Stimulated activated naive CD8-positive, alpha-beta T cell treated with anti-CD3 and anti-CD28 coated beads, Interleukin-15, amount 100 ng/mL, for 72 hours (primary cell): ENCODE results near the gene ATP11C.
A peak's percentile ranks its signal among the peaks of the same experiment; 100 is the strongest.

ENCODE experiments used
- ATAC-seq: fragments of 150-1000 bp; cut with Tn5 transposase; 2 replicates; pipeline ENCODE4 v1.10.0; 2021; ENCODE audit warnings: mild to moderate bottlenecking, moderate library complexity
- DNase-seq, 2 donors: peaks; one replicate each; pipeline ENCODE4 v3.0.0; 2021 to 2022
- H3K27ac Mint-ChIP-seq, 2 donors: one replicate each; pipeline ENCODE4 v1.8.0; 2022; ENCODE audit warnings: mild to moderate bottlenecking in 2 of 2, mixed read lengths in 2 of 2, moderate library complexity in 2 of 2
- H3K27me3 Mint-ChIP-seq: one replicate; pipeline ENCODE4 v1.8.0; 2022; ENCODE audit warnings: mixed read lengths
- H3K4me1 Mint-ChIP-seq: one replicate; pipeline ENCODE4 v1.8.0; 2022; ENCODE audit warnings: mild to moderate bottlenecking, mixed read lengths
- H3K4me3 Mint-ChIP-seq, 2 donors: one replicate each; pipeline ENCODE4 v1.8.0; 2022; ENCODE audit warnings: mild to moderate bottlenecking in 2 of 2, mixed read lengths in 2 of 2, moderate library complexity in 1 of 2
- H3K9me3 Mint-ChIP-seq, 2 donors: one replicate each; pipeline ENCODE4 v1.8.0; 2022; ENCODE audit warnings: mixed read lengths in 2 of 2

Gene ATP11C

DNA sequence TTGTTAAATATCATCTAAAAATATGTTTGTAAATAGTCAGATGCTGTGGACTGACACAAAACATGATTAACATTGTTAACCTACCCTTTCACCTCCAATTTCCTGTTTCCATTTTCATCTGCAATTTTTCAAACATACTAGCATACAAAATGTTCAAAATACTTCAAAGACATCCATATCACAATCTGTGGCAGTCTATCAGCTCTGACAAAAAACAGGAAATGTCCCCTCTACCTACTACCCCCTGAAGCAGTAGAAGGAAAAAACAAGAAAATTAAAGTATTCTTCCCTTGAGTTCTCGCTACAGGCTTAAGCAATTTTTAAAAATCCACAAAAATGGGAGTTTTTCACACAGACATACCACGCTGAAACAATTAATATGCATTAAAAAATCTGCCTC, 116.6 kb downstream of the ATP11C start:
- no peaks in the 10 kb centered on the region for H3K9me3 Mint-ChIP-seq
- H3K27ac Mint-ChIP-seq: peak overlapping the region in 1 of 2 donors; percentile 33
- no peaks in the 10 kb centered on the region for H3K27me3 Mint-ChIP-seq
- DNase-seq (no peak), ATAC-seq (no peak)
- H3K4me3 Mint-ChIP-seq: peak overlapping the region in 1 of 2 donors; percentile 10
- H3K4me1 Mint-ChIP-seq: peaks cover 40% of the 10 kb centered on the region

DNA sequence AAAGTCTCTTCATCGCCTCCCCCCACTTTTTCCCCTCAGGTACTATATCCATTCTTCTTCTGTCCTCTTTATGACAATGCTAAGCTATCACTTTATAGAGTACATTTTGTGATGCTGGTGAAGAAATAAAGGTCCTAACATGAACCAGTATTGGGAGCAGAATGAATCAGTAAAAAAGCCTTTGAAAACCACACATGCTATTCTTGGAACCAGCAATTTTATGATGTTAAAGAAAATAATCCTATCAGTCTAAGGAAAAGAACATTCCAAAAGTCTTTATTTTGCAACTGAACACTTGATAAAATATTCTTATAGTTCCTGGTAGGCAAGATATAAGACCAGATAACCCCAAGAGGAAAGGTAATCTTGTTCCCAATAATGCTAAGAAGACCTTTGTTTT, 117.1 kb downstream of the ATP11C start:
- H3K4me3 Mint-ChIP-seq: no peak overlapping the region
- no peaks in the 10 kb centered on the region for H3K9me3 Mint-ChIP-seq
- peaks cover 40% of the 10 kb centered on the region for H3K4me1 Mint-ChIP-seq
- no peak overlapping the region for H3K27ac Mint-ChIP-seq
- DNase-seq (no peak), ATAC-seq (no peak)
- no peaks in the 10 kb centered on the region for H3K27me3 Mint-ChIP-seq

DNA sequence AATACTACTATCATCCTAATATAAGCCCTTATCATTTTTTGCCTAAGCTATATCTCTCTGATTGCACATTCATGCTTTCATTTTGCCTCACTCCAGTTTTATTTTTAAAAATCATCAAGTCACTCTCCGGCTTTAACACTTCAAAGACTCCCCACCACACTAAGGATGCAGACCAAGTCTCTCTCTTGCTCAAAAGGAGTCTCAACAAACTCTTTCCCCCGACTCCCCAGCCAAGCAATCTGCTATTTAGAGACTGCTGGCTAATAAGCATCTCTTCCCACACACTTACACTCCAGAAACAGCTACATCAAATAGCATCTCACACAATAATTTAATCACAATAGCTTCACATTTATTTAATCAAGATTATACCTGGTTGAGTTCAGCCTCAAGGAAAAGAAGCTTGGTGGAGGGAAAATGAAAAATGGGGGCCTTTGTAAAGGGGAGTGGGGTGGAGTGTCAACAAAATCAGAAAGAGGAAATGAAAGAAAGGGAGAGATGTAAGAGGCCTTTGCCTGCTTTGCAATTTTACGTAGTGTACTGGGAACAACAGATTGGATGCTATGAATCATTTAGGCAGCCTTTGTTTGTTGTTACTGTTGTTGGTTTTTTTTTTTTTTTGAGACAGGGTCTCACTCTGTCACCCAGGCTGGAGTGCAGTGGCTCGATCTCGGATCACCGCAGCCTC, 120.8 kb downstream of the ATP11C start:
- Mint-ChIP-seq H3K9me3 (no peaks in the 10 kb centered on the region), H3K4me3 (no peak overlapping the region), H3K27ac (no peak overlapping the region), H3K27me3 (no peaks in the 10 kb centered on the region), H3K4me1 (peaks cover 20% of the 10 kb centered on the region)
- no peak for ATAC-seq
- no peak for DNase-seq

DNA sequence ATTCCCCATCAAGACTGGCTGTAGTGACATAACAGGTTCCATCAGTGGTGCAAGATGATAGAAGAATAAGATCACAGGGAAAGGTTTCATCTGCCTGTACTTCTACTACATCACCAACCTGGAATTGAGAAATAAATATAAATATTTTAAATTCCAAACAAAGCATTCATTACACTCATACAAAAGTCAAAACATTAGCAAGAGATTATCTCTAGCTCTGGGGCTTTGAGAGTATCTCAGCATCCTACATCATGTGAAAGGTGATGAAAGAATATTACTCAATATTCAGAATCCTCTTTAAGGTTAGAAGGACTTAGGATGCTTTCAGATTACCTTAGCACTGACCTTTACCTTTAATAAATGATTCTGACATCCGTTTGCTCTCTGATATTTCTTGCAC, 128.4 kb downstream of the ATP11C start:
- ATAC-seq (no peak), DNase-seq (no peak)
- H3K9me3 Mint-ChIP-seq: no peaks in the 10 kb centered on the region
- no peaks in the 10 kb centered on the region for H3K27me3 Mint-ChIP-seq
- no peak overlapping the region for H3K4me3 Mint-ChIP-seq
- H3K4me1 Mint-ChIP-seq: peaks cover 6% of the 10 kb centered on the region
- H3K27ac Mint-ChIP-seq: no peak overlapping the region

DNA sequence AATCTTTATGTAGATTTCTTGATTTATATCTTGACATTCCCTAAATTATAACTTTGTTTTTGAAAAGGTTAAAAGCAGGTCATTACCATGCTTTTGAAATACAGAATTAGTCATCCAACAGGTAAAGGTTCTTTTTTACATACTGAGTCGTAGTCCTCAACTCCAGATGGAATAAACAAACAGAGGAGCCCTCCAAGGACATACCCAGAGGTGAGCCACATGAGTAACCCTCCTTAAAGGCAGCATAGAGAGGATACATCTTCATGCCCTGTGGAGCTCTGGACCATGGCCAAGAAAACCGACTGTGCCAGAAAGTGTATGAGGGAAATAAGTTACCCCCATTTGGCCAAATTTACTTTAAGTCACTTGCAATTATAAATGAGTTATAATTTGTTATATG, 129.6 kb downstream of the ATP11C start:
- H3K4me1 Mint-ChIP-seq: peaks cover 6% of the 10 kb centered on the region
- no peaks in the 10 kb centered on the region for H3K27me3 Mint-ChIP-seq

DNA sequence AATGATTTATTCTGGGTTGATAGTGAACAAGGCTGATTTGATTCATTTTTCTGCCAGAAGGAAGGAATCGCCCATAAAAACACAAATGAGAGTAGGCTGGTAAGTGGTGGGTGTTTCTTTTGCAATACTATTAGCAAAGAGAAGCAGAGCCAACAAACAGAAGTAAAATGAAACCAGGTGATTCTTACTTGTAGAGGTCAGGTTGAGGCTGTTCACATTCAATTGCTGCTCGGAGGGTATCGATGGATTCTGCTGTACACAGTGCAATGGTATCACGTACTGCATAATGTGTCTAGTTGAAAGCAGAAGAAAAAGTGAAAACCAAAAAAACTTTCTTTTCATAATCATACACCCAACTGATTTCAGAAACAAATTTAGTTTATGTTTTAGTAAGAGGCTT, 130.8 kb downstream of the ATP11C start:
- no peak for DNase-seq
- ATAC-seq: no peak
- Mint-ChIP-seq H3K9me3 (no peaks in the 10 kb centered on the region), H3K27me3 (no peaks in the 10 kb centered on the region), H3K4me3 (no peak overlapping the region), H3K4me1 (peaks cover 6% of the 10 kb centered on the region), H3K27ac (no peak overlapping the region)

More for the DNA sequence above, 129.6 kb downstream of the ATP11C start:
- no peak for DNase-seq
- no peak overlapping the region for H3K4me3 Mint-ChIP-seq
- ATAC-seq: no peak
- no peak overlapping the region for H3K27ac Mint-ChIP-seq
- no peaks in the 10 kb centered on the region for H3K9me3 Mint-ChIP-seq

DNA sequence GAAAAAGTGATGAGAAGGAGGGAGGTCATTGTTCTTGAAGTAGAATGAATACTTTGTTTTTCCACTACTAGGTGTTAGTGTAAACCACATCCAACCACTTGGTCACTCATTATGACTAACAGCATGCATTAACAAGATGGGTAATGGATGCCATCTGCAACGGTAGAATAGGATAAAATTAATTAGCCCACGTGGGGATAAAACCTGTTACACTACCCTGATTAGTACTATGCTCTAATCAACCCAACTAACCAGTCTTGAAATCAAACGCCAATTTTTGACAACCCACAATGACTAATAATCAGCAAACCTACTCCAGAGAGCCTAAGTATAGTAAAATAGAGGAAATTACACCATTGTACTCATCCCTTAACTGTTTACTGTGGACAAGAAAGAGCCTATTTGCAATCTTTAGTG, 131.4 kb downstream of the ATP11C start:
- Mint-ChIP-seq H3K27ac (peak overlapping the region in 1 of 2 donors; percentile 95), H3K27me3 (no peaks in the 10 kb centered on the region), H3K4me3 (no peak overlapping the region), H3K9me3 (no peaks in the 10 kb centered on the region), H3K4me1 (peaks cover 6% of the 10 kb centered on the region)
- DNase-seq (no peak), ATAC-seq (peak; percentile 57)

DNA sequence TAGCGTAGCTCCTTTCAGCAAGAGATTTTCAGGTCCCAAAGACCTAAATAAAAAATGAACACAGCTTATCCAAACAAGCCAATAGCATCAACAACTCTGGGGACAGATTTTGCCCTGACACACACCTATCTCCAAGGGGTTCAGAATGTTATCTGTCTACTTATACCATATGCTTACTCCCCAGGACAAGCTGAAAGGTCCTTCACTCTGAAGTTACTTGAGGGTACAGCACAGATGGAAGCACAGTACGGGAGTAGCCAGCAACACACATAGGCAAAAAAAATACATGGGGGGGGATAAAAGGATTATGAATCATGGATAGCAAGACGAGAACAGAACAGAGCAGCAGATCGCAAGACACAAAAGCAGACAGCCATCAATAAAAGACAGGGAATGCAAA, 134.2 kb downstream of the ATP11C start:
- Mint-ChIP-seq H3K4me1 (peaks cover 23% of the 10 kb centered on the region), H3K27me3 (no peaks in the 10 kb centered on the region), H3K9me3 (no peaks in the 10 kb centered on the region), H3K4me3 (no peak overlapping the region), H3K27ac (no peak overlapping the region)
- DNase-seq (no peak), ATAC-seq (no peak)

DNA sequence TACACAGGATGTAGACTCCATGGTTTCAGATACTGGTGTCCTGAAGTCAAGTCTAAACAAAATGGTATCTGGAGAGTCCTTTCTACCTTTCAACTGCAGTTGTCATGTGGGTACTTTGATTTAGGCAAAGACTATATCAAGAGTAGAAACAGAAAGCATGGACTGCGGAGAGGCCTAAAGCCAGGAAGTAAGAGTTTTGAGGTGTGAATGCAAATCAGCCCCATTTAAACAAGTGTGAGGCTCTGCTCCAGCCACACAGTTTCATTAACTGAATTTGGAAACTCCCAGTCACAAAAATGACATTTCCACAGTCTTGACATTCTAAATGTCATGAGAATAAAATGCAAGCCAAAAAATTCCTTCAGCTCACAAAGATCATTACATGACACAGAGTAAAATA, 137.7 kb downstream of the ATP11C start:
- peaks cover 17% of the 10 kb centered on the region for H3K4me1 Mint-ChIP-seq
- no peaks in the 10 kb centered on the region for H3K27me3 Mint-ChIP-seq
- H3K9me3 Mint-ChIP-seq: no peaks in the 10 kb centered on the region
- H3K4me3 Mint-ChIP-seq: peak overlapping the region; percentile 29 to 31
- peak; percentile 0 to 15 for DNase-seq
- H3K27ac Mint-ChIP-seq: peak overlapping the region; percentile 46 to 63
- ATAC-seq: peak; percentile 98

DNA sequence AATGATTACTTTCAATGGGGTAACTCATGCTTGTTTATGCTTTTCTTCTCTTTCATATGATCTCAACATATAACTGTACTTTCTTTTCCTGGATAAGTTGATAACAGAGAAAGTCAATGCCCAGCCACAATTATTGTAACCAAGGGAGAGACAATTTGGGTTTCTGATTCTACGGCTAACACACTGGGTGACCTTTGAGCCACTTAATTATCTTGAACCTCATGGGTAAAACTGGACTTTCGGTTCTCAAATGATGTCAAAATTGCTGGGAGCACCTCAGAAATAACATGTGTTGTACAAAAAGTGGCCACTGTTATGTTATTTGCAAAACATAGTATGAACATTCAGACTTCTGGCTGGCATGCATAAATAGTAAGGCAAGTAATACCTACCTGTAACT, 145.3 kb downstream of the ATP11C start:
- Mint-ChIP-seq H3K9me3 (no peaks in the 10 kb centered on the region), H3K27ac (no peak overlapping the region), H3K27me3 (no peaks in the 10 kb centered on the region), H3K4me1 (no peaks in the 10 kb centered on the region), H3K4me3 (no peak overlapping the region)
- ATAC-seq (no peak), DNase-seq (no peak)

DNA sequence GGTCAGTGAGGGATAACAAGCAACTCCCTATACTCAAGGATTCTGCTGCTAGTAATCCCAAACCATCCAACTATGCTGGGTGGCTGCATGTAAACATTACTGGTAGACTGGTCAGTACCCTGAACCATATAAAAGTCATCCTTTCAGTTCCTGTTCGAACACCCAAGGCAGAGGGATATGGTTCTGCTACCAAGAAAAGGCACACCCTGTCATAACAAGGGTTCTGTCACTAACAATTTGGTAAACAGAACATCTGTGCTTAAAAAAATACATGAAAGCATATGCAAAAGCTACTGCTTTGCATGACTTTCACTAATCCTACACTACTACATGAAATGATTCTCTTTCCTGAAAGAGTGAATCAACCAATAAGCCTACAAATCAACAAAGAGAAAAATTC, 148.0 kb downstream of the ATP11C start:
- Mint-ChIP-seq H3K27me3 (no peaks in the 10 kb centered on the region), H3K27ac (no peak overlapping the region), H3K9me3 (no peaks in the 10 kb centered on the region), H3K4me1 (no peaks in the 10 kb centered on the region), H3K4me3 (no peak overlapping the region)
- DNase-seq: no peak
- no peak for ATAC-seq

DNA sequence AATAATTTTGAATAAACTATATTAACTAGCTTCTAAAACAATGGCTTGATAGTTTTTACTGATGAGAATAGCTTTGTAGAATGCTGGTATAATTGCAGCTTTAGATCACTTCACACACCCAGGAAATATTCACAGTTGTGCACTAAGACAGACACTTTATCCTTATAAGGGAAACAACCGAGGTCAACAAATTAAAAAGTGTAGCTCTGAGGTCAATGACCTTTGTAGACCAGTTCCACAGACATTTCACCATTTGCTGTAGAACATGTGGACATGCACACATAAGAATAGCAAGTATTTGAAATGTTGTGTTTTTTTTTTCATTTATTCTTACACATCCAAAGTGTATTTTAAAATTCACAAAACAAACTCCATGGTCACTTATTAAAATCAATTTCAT, 148.9 kb downstream of the ATP11C start:
- DNase-seq: no peak
- no peak for ATAC-seq
- Mint-ChIP-seq H3K9me3 (no peaks in the 10 kb centered on the region), H3K27ac (no peak overlapping the region), H3K27me3 (no peaks in the 10 kb centered on the region), H3K4me3 (no peak overlapping the region), H3K4me1 (no peaks in the 10 kb centered on the region)

DNA sequence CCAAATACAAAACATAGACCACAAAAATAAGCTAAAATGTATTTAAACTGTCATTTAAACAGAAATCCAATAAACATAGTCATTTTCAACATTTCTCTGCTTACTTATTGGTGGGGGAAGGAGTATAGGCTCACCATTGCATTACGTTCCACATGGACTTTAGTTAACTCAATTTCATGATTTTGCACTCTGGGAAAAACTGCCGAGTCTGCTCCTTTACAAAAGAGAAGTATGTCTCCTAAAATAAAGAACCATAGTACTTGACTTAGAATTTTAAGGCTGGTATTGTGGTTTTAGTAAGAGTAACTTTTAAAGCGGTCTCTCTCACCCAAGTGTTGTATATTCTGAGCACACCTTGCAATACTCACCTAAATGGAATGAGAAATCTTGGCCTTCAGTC, 149.8 kb downstream of the ATP11C start:
- Mint-ChIP-seq H3K4me3 (no peak overlapping the region), H3K4me1 (no peaks in the 10 kb centered on the region), H3K27me3 (no peaks in the 10 kb centered on the region), H3K27ac (no peak overlapping the region), H3K9me3 (no peaks in the 10 kb centered on the region)
- DNase-seq (no peak), ATAC-seq (no peak)

DNA sequence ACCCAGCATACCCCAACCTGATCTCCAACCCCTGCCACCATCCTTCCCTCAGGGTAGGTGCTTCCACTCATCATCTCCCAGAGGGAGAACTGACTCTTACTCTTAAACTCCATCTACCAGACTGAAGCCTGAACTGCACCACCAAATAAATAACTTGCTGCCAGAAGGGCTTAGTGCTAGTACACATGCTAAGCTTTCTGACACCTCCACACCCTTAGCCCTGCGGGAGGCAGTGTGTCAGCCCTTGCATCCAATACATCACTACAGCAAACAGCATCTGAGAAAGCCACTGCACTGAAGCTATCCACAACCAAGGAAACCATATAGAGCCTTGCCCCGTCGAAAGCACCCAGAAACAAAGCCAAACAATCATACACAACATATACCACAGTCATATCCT, 156.3 kb downstream of the ATP11C start:
- H3K9me3 Mint-ChIP-seq: no peaks in the 10 kb centered on the region
- no peaks in the 10 kb centered on the region for H3K27me3 Mint-ChIP-seq
- H3K4me3 Mint-ChIP-seq: no peak overlapping the region
- DNase-seq (no peak), ATAC-seq (no peak)
- peaks cover 6% of the 10 kb centered on the region for H3K4me1 Mint-ChIP-seq
- H3K27ac Mint-ChIP-seq: no peak overlapping the region

DNA sequence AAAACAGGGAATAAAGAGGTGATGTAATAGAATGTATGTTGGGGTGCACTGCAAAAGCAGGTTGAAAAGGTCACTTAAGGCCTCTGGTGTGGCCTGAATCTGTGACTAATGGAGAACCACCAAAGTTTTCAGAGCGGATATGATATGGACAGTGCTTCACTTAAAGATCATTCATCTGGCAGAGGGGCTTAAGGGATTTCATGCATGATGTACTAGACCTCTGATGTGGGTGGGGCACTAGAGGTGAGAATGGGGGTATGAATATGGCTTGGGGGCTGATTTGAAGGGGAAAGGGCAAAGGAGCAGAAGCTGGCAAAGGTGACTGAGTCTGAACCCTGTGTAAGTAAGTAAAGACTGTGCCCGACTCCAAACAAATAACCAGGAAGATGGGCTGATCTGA, 162.5 kb downstream of the ATP11C start:
- no peak overlapping the region for H3K27ac Mint-ChIP-seq
- no peak for ATAC-seq

DNA sequence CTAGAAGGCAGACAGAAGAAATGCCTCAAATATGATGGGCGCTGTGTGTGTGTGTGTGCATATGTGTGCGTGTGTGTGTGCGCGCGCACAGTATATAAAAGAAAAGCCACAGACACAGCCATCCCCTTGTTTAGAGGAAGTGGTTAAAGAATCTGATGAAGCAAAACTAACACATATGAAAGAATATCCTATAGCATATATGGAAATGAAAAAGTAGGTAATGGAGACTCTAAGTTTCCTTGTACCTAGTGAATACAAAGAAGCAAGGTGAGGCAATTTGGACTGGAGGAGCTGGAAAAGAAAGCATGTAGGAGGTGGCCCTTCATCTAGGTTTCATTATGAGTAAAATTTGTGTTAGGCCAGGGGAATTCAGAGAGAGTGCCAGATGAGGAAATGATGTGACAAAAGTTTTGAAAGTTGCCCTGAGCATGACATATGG, 166.3 kb downstream of the ATP11C start:
- Mint-ChIP-seq H3K4me3 (no peak overlapping the region), H3K4me1 (no peaks in the 10 kb centered on the region), H3K27ac (no peak overlapping the region), H3K27me3 (no peaks in the 10 kb centered on the region), H3K9me3 (no peaks in the 10 kb centered on the region)
- DNase-seq (peak; percentile 5 to 37), ATAC-seq (peak; percentile 98)

More for the DNA sequence above, 162.5 kb downstream of the ATP11C start:
- DNase-seq: no peak
- no peak overlapping the region for H3K4me3 Mint-ChIP-seq
- no peaks in the 10 kb centered on the region for H3K4me1 Mint-ChIP-seq
- no peaks in the 10 kb centered on the region for H3K9me3 Mint-ChIP-seq
- H3K27me3 Mint-ChIP-seq: no peaks in the 10 kb centered on the region
